Activated CD8-positive, alpha-beta T cell treated with anti-CD3 and anti-CD28 coated beads, Interleukin-2, amount 10 ng/mL, durations not matched to agents 7 days and 5 days (primary cell): ENCODE data around the gene SLMAP. TPM values are rescaled to one million over a fixed set of nuclear protein-coding genes. Genes with fewer than 3 reads are reported as not detected.

Source experiments
- ATAC-seq: fragments of 150-1000 bp; cut with Tn5 transposase; one replicate; pipeline ENCODE4 v1.10.0; 2021; ENCODE audit warnings: moderate library complexity
- CTCF ChIA-PET: fragments of 350-600 bp; sonication (Branson Sonifier 250); formaldehyde crosslinking; loops from one replicate; lab custom pipeline; 2021; ENCODE audit warnings: antibody characterized with exemption; lab: Charles Lee
- POLR2A ChIA-PET: fragments of 350-600 bp; sonication (Branson Sonifier 250); formaldehyde crosslinking; loops from one replicate; lab custom pipeline; 2021; ENCODE audit warnings: antibody characterized with exemption; lab: Charles Lee
- DNase-seq: peaks from one replicate; pipeline ENCODE4 v3.0.0-alpha.2; 2020
- H3K27ac Mint-ChIP-seq: one replicate; pipeline ENCODE4 v1.8.0; 2021; ENCODE audit warnings: mild to moderate bottlenecking, mixed read lengths
- H3K27me3 Mint-ChIP-seq: one replicate; pipeline ENCODE4 v1.8.0; 2021; ENCODE audit warnings: low read depth, mixed read lengths
- H3K36me3 Mint-ChIP-seq: one replicate; pipeline ENCODE4 v1.8.0; 2021; ENCODE audit warnings: low read depth, mixed read lengths
- H3K4me1 Mint-ChIP-seq: one replicate; pipeline ENCODE4 v1.8.0; 2021; ENCODE audit warnings: low read depth, mixed read lengths
- H3K4me3 Mint-ChIP-seq: one replicate; pipeline ENCODE4 v1.8.0; 2021; ENCODE audit warnings: mild to moderate bottlenecking, mixed read lengths
- H3K9me3 Mint-ChIP-seq: one replicate; pipeline ENCODE4 v1.8.0; 2022; ENCODE audit warnings: mixed read lengths; ENCODE audit not compliant: insufficient read depth
- total RNA-seq, 2 experiments: library from RNA; stranded (reverse); gene quantifications; one replicate each; pipeline ENCODE4 v1.2.3, GENCODE V29; 2021

The SLMAP gene
- total RNA-seq, 2 experiments from 2014 or later: 63.0 to 65.1 TPM

DNA sequence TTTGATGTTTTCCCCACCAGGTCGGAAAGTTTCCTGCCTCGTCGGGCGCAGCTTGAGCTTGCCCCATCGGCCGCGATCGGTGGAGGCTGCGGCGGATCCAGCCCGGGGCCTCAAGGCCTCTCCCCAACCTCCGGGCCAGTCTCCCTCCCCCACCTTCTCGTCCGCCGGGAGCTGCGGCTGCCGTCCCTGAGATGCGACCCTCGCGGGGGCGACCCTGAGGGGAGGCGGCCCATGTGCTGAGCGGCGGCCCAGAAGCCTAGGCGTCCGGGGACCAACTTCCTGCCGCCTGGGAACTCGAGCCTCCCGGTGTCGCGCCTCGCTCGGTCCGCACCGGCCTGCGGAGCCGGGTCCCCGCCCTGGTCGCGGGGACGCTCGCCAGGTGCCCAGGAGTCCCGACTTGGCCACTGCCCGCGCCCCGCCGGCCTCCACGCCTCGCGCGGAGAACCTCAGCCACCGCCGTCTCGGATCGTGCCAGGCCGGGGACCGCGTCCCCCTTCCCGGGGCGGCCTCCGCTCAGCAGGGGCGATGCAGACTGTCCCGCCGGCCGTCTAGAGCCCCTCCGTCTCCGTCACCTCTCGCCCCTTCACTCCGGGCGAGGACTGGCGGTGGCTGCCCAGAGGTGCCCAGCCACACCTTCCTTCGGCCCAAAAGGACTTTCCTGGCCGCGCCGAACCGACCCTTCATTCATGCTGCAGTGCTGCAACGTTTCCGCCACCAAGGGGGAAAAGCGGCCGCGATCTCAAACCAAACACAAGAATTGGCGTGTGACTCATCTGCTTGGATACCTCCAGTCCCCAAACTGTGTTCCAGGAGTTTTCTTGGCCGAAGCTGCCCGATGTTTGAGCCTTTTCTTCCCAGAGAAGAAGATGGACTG is 656 bp downstream of the SLMAP start:
- ATAC-seq: peak; percentile 50
- CTCF ChIA-PET: interaction anchor here (0.8 to 1.2 kb wide), 3 partner anchors 8 to 201 kb away, joined by 3 to 4 read pairs (median 3); partner anchors contain the start of gene PDE12

DNA sequence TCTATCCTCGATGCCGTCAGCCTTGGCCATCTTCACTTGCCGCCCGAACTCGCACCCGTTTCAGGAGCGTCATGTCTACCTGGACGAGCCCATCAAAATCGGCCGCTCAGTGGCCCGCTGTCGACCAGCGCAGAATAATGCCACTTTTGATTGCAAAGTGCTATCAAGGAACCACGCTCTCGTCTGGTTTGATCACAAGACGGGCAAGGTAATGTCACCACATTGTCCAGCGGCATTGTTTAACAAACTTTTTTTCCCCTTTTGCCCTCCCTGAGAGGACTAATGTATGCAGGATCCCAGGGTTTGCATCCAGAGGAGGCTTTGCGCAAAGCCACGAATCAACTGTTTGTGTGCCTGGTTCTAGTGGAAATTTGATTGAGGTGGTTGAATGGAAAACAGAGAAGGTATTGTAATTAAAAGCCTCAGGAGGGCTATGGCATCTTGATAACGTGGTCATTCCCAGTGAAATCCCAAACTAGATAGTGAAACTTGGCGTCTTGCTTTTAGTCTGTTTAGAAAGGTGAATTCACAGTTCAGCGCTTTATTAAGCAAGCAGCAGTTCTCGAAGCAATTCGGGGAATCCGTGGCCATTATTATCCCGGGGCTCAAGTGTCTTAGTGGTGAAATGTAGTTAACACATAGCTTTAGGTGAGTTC is 1.7 kb downstream of the SLMAP start:
- CTCF ChIA-PET: interaction anchor here (1.1 to 1.6 kb wide), 2 partner anchors 13 to 360 kb away, joined by 4 to 5 read pairs; no protein-coding TSS in a partner anchor
- POLR2A ChIA-PET: interaction anchor here (1.6 to 1.7 kb wide), 2 partner anchors 65 to 160 kb away, joined by 7 to 9 read pairs; partner anchors contain the start of genes ARF4 and DENND6A
- peak overlapping the region; percentile 97 for H3K4me3 Mint-ChIP-seq
- H3K9me3 Mint-ChIP-seq: no peaks in the 10 kb centered on the region
- DNase-seq (no peak), ATAC-seq (no peak)
- peaks cover 49% of the 10 kb centered on the region for H3K4me1 Mint-ChIP-seq
- H3K36me3 Mint-ChIP-seq: peaks cover 41% of the 10 kb centered on the region
- peaks cover 3% of the 10 kb centered on the region for H3K27me3 Mint-ChIP-seq
- peak overlapping the region; percentile 93 for H3K27ac Mint-ChIP-seq

More for the DNA sequence above, 656 bp downstream of the SLMAP start:
- H3K36me3 Mint-ChIP-seq: peaks cover 37% of the 10 kb centered on the region
- POLR2A ChIA-PET: interaction anchor here (0.9 to 1.8 kb wide), 6 partner anchors 47 to 200 kb away, joined by 3 to 17 read pairs (median 8); partner anchors contain the start of genes ARF4, DENND6A and PDE12
- peak; percentile 53 for DNase-seq
- no peaks in the 10 kb centered on the region for H3K9me3 Mint-ChIP-seq
- H3K4me1 Mint-ChIP-seq: peaks cover 46% of the 10 kb centered on the region
- H3K27me3 Mint-ChIP-seq: peaks cover 4% of the 10 kb centered on the region
- H3K27ac Mint-ChIP-seq: peak overlapping the region; percentile 94
- peak overlapping the region; percentile 97 for H3K4me3 Mint-ChIP-seq

DNA sequence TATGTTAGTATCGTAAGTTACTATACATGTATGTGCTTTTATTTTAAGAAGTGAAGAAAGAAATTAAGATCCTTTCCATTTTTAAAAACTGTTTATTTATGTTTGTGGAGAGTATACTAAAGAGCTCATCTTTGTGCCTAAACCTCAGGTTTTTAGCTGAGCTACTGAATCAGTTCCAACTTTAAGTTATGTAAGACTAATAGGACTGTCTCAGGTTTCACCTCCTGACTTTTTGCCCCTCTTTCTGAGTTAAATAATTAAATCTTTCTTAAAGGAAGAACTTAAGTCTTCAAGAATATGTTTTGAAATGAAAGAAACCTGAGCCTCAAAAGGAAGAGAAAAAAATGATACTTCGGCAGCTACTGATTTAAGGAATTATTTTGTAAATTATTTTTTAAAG is 2.6 kb downstream of the SLMAP start:
- ChIA-PET CTCF (interaction anchor here (0.9 to 1.6 kb wide), 4 partner anchors 12 to 409 kb away, joined by 3 to 5 read pairs (median 4); no protein-coding TSS in a partner anchor), POLR2A (interaction anchor here (1.6 to 1.7 kb wide), 2 partner anchors 65 to 161 kb away, joined by 7 to 9 read pairs; partner anchors contain the start of genes ARF4 and DENND6A)
- DNase-seq (no peak), ATAC-seq (no peak)
- peaks cover 54% of the 10 kb centered on the region for H3K4me1 Mint-ChIP-seq
- H3K9me3 Mint-ChIP-seq: no peaks in the 10 kb centered on the region
- H3K4me3 Mint-ChIP-seq: peak overlapping the region; percentile 97
- peaks cover 47% of the 10 kb centered on the region for H3K36me3 Mint-ChIP-seq
- H3K27me3 Mint-ChIP-seq: peaks cover 2% of the 10 kb centered on the region
- no peak overlapping the region for H3K27ac Mint-ChIP-seq

DNA sequence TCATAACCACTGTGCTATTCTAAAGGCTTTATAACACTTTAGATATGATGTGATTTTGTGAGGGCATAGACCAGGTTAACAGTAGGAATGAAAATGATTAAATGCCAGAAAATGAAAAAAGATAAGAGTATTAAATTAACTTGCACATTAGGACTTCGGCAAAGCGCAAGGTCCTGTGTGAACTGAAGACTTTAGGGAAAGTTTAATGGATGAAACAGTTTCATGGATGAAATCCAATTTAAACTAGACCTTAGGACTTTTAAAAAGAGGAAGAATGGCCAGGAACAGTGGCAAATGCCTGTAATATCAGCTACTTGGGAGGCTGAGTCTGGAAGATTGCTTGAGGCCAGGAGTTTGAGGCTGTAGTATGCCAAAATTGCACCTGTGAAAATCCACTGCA is 8.7 kb downstream of the SLMAP start:
- peaks cover 60% of the 10 kb centered on the region for H3K36me3 Mint-ChIP-seq
- H3K27ac Mint-ChIP-seq: no peak overlapping the region
- POLR2A ChIA-PET: interaction anchor here (0.6 to 0.8 kb wide), 2 partner anchors 22 to 177 kb away, joined by 3 read pairs; no protein-coding TSS in a partner anchor
- ATAC-seq (no peak), DNase-seq (no peak)
- CTCF ChIA-PET: interaction anchor here (1.0 kb wide), 2 partner anchors 9 to 28 kb away, joined by 3 read pairs; partner anchors contain the start of gene SLMAP
- H3K27me3 Mint-ChIP-seq: no peaks in the 10 kb centered on the region
- H3K9me3 Mint-ChIP-seq: no peaks in the 10 kb centered on the region
- no peak overlapping the region for H3K4me3 Mint-ChIP-seq
- peaks cover 44% of the 10 kb centered on the region for H3K4me1 Mint-ChIP-seq

DNA sequence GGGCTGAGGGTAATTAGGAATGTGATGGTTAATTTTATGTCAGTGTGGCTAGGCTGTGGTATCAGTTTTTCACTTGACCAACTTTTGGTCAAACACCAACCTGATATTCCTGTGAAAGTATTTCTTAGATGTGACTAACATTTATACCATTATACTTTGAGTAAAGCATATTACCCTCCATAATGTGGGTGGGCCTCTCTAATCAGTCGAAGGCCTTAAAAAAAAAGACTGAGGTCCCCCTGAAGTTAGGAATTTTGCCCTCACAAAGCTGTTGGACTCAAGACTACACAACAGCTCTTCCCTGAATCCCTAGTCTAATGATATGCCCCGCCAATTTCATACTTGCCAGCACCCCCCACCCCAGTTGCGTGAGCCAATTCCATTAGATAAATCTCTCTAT is 12.5 kb downstream of the SLMAP start:
- Mint-ChIP-seq H3K4me3 (no peak overlapping the region), H3K4me1 (peaks cover 27% of the 10 kb centered on the region), H3K9me3 (no peaks in the 10 kb centered on the region), H3K27ac (no peak overlapping the region), H3K27me3 (no peaks in the 10 kb centered on the region), H3K36me3 (peaks cover 55% of the 10 kb centered on the region)
- ChIA-PET POLR2A (no interaction called here), CTCF (interaction anchor here (1.3 kb wide), 1 partner anchor 11 kb away, joined by 4 read pairs; no protein-coding TSS in a partner anchor)
- ATAC-seq: no peak
- no peak for DNase-seq

DNA sequence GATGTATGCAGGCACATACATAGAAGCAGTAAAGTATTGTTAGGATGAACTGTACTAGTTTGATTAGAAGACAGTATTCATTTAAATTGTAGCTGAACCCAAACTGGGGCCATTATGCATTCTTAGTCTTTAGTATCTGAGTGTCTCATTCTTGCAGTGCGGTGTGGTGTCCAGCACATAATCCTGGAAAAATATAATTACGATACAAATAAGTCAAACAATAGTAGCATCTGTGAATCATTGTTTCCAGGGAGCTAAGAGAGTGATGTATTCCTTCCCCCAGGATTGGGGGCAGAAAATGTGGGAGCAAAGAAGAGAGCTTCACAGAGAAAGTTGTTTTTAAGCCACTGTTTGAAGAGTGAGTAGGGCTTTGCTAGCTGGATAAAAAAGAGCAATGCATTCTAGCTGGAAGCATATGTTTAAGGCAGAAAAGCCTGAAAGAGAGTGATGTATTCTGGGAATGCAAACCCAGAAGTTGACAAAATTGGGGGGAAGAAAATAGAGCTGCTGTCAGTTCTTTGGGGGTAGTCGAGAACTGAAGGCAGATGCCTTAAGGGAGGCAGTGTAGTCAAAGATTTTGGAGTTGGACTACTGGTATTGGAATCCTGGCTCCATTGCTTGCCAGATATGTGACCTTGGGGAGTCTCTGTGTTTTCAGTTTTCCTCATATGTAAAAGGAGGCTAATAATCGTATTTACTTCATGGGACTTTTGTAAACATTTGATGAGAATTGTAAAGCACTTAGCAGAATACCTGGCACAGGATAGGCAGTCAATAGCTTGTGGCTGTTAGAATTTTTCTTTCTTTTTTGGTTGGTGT is 14.1 kb downstream of the SLMAP start:
- no peak overlapping the region for H3K27ac Mint-ChIP-seq
- ATAC-seq (no peak), DNase-seq (no peak)
- POLR2A ChIA-PET: interaction anchor here (0.6 to 0.9 kb wide), 2 partner anchors 15 to 46 kb away, joined by 3 read pairs; no protein-coding TSS in a partner anchor
- H3K9me3 Mint-ChIP-seq: no peaks in the 10 kb centered on the region
- no peak overlapping the region for H3K4me3 Mint-ChIP-seq
- H3K36me3 Mint-ChIP-seq: peaks cover 43% of the 10 kb centered on the region
- H3K4me1 Mint-ChIP-seq: peaks cover 14% of the 10 kb centered on the region
- CTCF ChIA-PET: interaction anchor here (1.4 to 2.1 kb wide), 2 partner anchors 11 to 373 kb away, joined by 3 to 5 read pairs; no protein-coding TSS in a partner anchor
- no peaks in the 10 kb centered on the region for H3K27me3 Mint-ChIP-seq

DNA sequence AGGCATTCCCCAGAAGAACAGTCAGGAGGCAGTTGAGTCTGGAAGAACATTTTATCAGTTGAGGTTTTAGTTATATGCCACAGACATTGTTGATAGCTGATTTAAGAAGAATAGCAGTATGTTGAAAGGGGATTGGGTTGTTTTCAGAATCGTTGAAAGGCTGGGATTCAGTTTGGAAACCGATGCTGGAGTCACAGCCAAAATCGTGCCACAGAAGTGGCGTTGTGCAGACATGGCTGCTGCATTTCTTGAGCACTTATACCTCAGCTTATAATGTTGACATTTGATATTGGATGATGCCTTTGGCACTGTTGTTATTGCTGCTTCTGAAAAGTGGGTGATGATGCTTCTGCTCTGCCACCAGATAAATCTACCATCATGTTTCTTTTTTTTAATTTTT is 16.1 kb downstream of the SLMAP start:
- H3K27ac Mint-ChIP-seq: no peak overlapping the region
- no peak overlapping the region for H3K4me3 Mint-ChIP-seq
- ATAC-seq: no peak
- peaks cover 33% of the 10 kb centered on the region for H3K36me3 Mint-ChIP-seq
- H3K27me3 Mint-ChIP-seq: no peaks in the 10 kb centered on the region
- no peaks in the 10 kb centered on the region for H3K9me3 Mint-ChIP-seq
- CTCF ChIA-PET: no interaction called here
- POLR2A ChIA-PET: no interaction called here
- H3K4me1 Mint-ChIP-seq: peaks cover 11% of the 10 kb centered on the region
- DNase-seq: no peak

DNA sequence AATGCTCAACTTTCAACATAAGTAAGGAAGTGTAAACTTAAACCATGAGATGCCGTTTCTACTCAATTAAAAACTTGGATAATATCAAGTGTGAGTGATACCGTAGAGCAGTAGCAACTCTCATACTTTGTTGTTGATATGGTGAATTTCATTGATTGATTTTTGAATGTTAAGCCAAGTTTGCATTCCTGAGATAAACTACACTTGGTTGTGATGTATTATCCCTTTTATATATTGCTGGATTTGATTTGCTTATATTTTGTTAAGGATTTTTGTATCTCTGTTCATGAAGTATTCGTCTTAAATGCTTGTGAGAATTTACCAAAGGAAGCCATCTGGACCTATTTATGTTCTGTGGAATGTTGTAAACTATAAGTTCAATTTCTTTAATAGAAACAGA is 21.7 kb downstream of the SLMAP start:
- no peaks in the 10 kb centered on the region for H3K27me3 Mint-ChIP-seq
- H3K4me1 Mint-ChIP-seq: no peaks in the 10 kb centered on the region
- ATAC-seq (no peak), DNase-seq (no peak)
- POLR2A ChIA-PET: no interaction called here
- no peak overlapping the region for H3K27ac Mint-ChIP-seq
- H3K36me3 Mint-ChIP-seq: peaks cover 21% of the 10 kb centered on the region
- H3K4me3 Mint-ChIP-seq: no peak overlapping the region
- H3K9me3 Mint-ChIP-seq: no peaks in the 10 kb centered on the region
- CTCF ChIA-PET: no interaction called here

DNA sequence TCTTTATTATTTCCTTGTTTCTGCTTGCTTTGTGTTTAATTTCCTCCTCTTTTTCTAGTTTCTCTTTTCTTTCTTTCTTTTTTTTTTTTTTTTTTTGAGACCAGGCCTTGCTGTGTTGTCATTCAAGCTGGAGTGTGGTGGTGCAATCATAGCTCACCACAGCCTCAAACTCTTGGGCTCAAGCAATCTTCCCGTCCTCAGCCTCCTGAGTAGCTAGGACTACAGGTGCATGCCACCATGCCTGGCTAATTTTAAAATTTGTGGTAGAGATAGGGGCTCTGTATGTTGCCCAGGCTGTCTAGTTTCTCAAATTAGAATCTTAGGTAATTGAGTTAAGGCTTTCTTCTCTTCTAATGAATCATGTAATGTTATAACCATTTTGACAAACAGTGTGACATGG is 22.4 kb downstream of the SLMAP start:
- no peaks in the 10 kb centered on the region for H3K9me3 Mint-ChIP-seq
- ChIA-PET POLR2A (no interaction called here), CTCF (interaction anchor here (2.0 kb wide), 1 partner anchor 11 kb away, joined by 4 read pairs; no protein-coding TSS in a partner anchor)
- H3K4me1 Mint-ChIP-seq: no peaks in the 10 kb centered on the region
- no peak overlapping the region for H3K27ac Mint-ChIP-seq
- ATAC-seq: no peak
- no peak for DNase-seq
- peaks cover 20% of the 10 kb centered on the region for H3K36me3 Mint-ChIP-seq
- H3K4me3 Mint-ChIP-seq: no peak overlapping the region
- H3K27me3 Mint-ChIP-seq: no peaks in the 10 kb centered on the region

DNA sequence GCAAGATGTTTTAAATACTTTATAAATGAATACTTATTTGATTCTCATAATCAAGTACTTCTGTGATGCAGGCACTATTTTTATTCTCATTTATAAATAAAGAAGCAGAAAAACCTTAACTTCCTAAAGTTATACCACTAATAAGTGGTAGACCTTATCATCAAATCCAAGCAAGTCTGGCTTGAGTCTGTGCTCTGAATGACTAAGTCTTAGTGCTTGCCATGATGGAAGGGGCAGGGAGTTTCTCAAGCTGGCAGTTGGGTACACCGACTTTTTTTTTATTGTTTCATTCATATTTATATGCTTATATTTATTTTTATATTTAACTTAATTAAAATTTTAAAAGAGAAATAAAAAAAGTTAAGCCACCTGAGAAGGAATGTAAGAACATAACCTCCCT is 23.6 kb downstream of the SLMAP start:
- POLR2A ChIA-PET: interaction anchor here (0.7 kb wide), 1 partner anchor 410 kb away, joined by 3 read pairs; no protein-coding TSS in a partner anchor
- no peaks in the 10 kb centered on the region for H3K27me3 Mint-ChIP-seq
- no peaks in the 10 kb centered on the region for H3K4me1 Mint-ChIP-seq
- H3K9me3 Mint-ChIP-seq: no peaks in the 10 kb centered on the region
- CTCF ChIA-PET: interaction anchor here (2.0 kb wide), 1 partner anchor 12 kb away, joined by 4 read pairs; no protein-coding TSS in a partner anchor
- ATAC-seq (no peak), DNase-seq (no peak)
- H3K36me3 Mint-ChIP-seq: peaks cover 20% of the 10 kb centered on the region
- H3K4me3 Mint-ChIP-seq: no peak overlapping the region
- H3K27ac Mint-ChIP-seq: no peak overlapping the region
